Gastroesophageal sphincter (tissue), 4 donors: ENCODE results near the gene PNPLA5. TPM values are rescaled to one million over a fixed set of nuclear protein-coding genes. Genes with fewer than 3 reads are reported as not detected.

Experiments used
- ATAC-seq: fragments of 150-250 bp; one replicate; pipeline ENCODE4 v1.9.1; 2016; ENCODE audit warnings: mild to moderate bottlenecking, moderate library complexity
- H3K27ac ChIP-seq, 4 donors: fragments of 200-600 bp; sonication (generic) in 3 of 4; 1 replicate in 3 of 4; 2 replicates in 1 of 4; pipeline ENCODE4 v1.5.1; 2016 to 2019
- H3K27me3 ChIP-seq: fragments of 200-600 bp; sonication (generic); one replicate; pipeline ENCODE4 v1.5.1; 2019
- H3K36me3 ChIP-seq, 2 donors: fragments of 200-600 bp; sonication (generic); one replicate each; pipeline ENCODE4 v1.5.1; 2019; ENCODE audit warnings: control low read depth in 1 of 2
- H3K4me1 ChIP-seq, 3 donors: fragments of 200-600 bp; sonication (generic); 1 replicate in 2 of 3; 2 replicates in 1 of 3; pipeline ENCODE4 v1.5.1; 2016 to 2019; ENCODE audit warnings: control low read depth in 2 of 3
- H3K4me3 ChIP-seq, 2 donors: fragments of 200-600 bp; sonication (generic); one replicate each; pipeline ENCODE4 v1.5.1; 2019; ENCODE audit warnings: mild to moderate bottlenecking in 1 of 2, moderate library complexity in 1 of 2
- H3K9me3 ChIP-seq, 3 donors: fragments of 200-600 bp; sonication (generic); one replicate each; pipeline ENCODE4 v1.5.1; 2017 to 2019; ENCODE audit warnings: control low read depth in 2 of 3
- EP300 ChIP-seq: sonication (generic); formaldehyde crosslinking; IDR thresholded peaks from one replicate; pipeline ENCODE4 v1.6.1; 2017; ENCODE audit warnings: antibody characterized with exemption, mild to moderate bottlenecking
- POLR2A ChIP-seq, 2 donors: fragments of 450-650 bp; IDR thresholded peaks; one replicate each; pipeline ENCODE4 v1.6.1; 2017; ENCODE audit warnings: antibody characterized with exemption in 2 of 2, mild to moderate bottlenecking in 2 of 2, moderate library complexity in 1 of 2
- POLR2AphosphoS5 ChIP-seq: sonication (generic); formaldehyde crosslinking; IDR thresholded peaks from one replicate; pipeline ENCODE4 v1.6.1; 2017; ENCODE audit warnings: antibody characterized with exemption
- WGBS, 2 donors: methylation state at CpG; one replicate each; pipeline ENCODE4 v1.1.5; 2018; ENCODE audit warnings: low coverage in 1 of 2; 5-methylcytosine and 5-hydroxymethylcytosine counted together
- total RNA-seq, 4 donors: library from RNA; depleted of rRNA; stranded (reverse); fragments of >200 nt; gene quantifications; one replicate each; pipeline ENCODE4 v1.1.0, GENCODE V29; 2016
- TF ChIP-seq, protein P1 (sequence below), 4 experiments: fragments of 200-600 bp in 2 of 4; fragments of 450-650 bp in 2 of 4; sonication (generic) in 1 of 4; IDR thresholded peaks; one replicate each; pipeline ENCODE4 v1.5.1; 2017 to 2019; ENCODE audit warnings: antibody characterized with exemption in 4 of 4, mild to moderate bottlenecking in 2 of 4, moderate library complexity in 2 of 4

PNPLA5 gene
- total RNA-seq, 4 donors from 2014 or later, result not detected

- Histone ChIP-seq H3K27ac (no peak overlapping the region), H3K9me3 (no peaks in the 10 kb centered on the region), H3K27me3 (peaks cover 80% of the 10 kb centered on the region), H3K36me3 (no peaks in the 10 kb centered on the region), H3K4me3 (no peak overlapping the region), H3K4me1 (no peaks in the 10 kb centered on the region)
- TF ChIP-seq EP300, result no peak
- TF ChIP-seq, protein P1, sequence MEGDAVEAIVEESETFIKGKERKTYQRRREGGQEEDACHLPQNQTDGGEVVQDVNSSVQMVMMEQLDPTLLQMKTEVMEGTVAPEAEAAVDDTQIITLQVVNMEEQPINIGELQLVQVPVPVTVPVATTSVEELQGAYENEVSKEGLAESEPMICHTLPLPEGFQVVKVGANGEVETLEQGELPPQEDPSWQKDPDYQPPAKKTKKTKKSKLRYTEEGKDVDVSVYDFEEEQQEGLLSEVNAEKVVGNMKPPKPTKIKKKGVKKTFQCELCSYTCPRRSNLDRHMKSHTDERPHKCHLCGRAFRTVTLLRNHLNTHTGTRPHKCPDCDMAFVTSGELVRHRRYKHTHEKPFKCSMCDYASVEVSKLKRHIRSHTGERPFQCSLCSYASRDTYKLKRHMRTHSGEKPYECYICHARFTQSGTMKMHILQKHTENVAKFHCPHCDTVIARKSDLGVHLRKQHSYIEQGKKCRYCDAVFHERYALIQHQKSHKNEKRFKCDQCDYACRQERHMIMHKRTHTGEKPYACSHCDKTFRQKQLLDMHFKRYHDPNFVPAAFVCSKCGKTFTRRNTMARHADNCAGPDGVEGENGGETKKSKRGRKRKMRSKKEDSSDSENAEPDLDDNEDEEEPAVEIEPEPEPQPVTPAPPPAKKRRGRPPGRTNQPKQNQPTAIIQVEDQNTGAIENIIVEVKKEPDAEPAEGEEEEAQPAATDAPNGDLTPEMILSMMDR (IDR thresholded peaks at IDR 0.05), result no peak
- ATAC-seq, result no peak
- 80% methylated on average over 1 of the region's 16 CpGs; no CpG with 5 or more reads in 1 of the 2 donors for WGBS, 2 donors
Observed at GRCh38 chr22:43848366-43849171, 43.2 kb downstream of the PNPLA5 start.

GRCh38 chr22:43847376-43848289 lies 44.2 kb downstream of the PNPLA5 start:
- no peak overlapping the region for H3K27ac ChIP-seq
- 86 to 87% methylated on average over 3 of the region's 14 CpGs for WGBS, 2 donors
- no peaks in the 10 kb centered on the region for H3K9me3 ChIP-seq
- no peaks in the 10 kb centered on the region for H3K4me1 ChIP-seq
- ATAC-seq, result no peak
- TF ChIP-seq, protein P1 (IDR thresholded peaks at IDR 0.05), result no peak
- TF ChIP-seq EP300, result no peak
- TF ChIP-seq POLR2AphosphoS5, result no peak
- TF ChIP-seq POLR2A (IDR thresholded peaks at IDR 0.05), result no peak
- no peaks in the 10 kb centered on the region for H3K36me3 ChIP-seq
- no peak overlapping the region for H3K4me3 ChIP-seq
- peaks cover 71% of the 10 kb centered on the region for H3K27me3 ChIP-seq

DNA sequence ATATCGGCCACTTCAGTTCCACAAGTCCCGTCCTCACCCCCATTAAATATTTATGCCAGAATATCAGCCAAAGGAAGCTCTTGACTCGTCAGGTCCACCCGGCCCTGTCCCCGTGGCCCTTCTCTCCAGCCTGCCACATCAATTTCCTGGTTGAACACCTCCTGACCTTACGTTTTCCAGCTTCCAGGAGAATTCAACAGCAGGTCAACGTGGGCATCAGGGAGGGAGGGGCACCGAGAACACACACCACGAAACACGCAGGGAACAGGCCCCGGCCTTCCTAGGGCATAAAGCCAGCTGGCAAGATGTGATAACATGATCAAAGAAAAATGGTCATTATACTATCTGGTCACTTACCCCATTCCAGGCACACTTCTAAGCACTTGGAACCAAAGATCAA lies 44.8 kb downstream of the PNPLA5 start:
- H3K27me3 ChIP-seq, result peaks cover 64% of the 10 kb centered on the region
- TF ChIP-seq POLR2A (IDR thresholded peaks at IDR 0.05) (no peak), EP300 (no peak)
- no peaks in the 10 kb centered on the region for H3K9me3 ChIP-seq
- no peak overlapping the region for H3K27ac ChIP-seq
- H3K4me3 ChIP-seq, result no peak overlapping the region
- 70 to 80% methylated on average over 6 to 10 of the region's 11 CpGs for WGBS, 2 donors
- no peak for ATAC-seq
- H3K36me3 ChIP-seq, result no peaks in the 10 kb centered on the region
- H3K4me1 ChIP-seq, result no peaks in the 10 kb centered on the region

DNA sequence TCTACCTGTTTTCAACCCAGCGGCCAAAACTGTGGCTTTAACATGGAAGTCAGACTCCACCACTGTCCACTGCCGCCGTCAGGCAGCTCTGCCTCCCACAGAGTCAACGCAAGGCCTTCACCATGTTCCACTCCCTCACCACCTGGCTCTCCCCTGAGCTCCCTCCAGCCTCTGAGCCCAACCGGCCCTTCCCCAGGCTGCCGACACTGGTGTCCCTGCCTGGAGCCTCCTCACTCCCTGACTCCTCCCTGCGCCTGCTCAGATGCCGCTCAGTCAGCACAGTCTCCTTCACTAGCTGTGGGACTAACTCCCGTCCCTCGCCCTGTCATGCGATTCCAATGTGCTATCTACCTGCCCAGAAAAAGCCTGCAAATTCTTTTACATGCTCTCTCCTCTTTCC lies 45.8 kb downstream of the PNPLA5 start:
- no peak for ATAC-seq
- no peaks in the 10 kb centered on the region for H3K36me3 ChIP-seq
- no peak overlapping the region for H3K4me3 ChIP-seq
- TF ChIP-seq POLR2AphosphoS5 (no peak), EP300 (no peak), POLR2A (IDR thresholded peaks at IDR 0.05) (no peak)
- TF ChIP-seq, protein P1 (IDR thresholded peaks at IDR 0.05), result no peak
- no peak overlapping the region for H3K27ac ChIP-seq
- no peaks in the 10 kb centered on the region for H3K4me1 ChIP-seq
- 61 to 70% methylated on average over 8 to 9 of the region's 11 CpGs for WGBS, 2 donors
- H3K9me3 ChIP-seq, result no peaks in the 10 kb centered on the region
- H3K27me3 ChIP-seq, result peaks cover 55% of the 10 kb centered on the region
